B cell (primary cell): ENCODE data around the gene ATP2B3. TPM values are rescaled to one million over a fixed set of nuclear protein-coding genes. Genes with fewer than 3 reads are reported as not detected.

Experiments used
- ATAC-seq: fragments of 200-7000 bp; cut with Tn5 transposase; one replicate; pipeline ENCODE4 v1.10.0; 2021; ENCODE audit warnings: low read depth, mild to moderate bottlenecking, moderate number of reproducible peaks, moderate library complexity
- CTCF ChIA-PET: fragments of 350-600 bp; sonication (Branson Sonifier 250); formaldehyde crosslinking; loops from one replicate; lab custom pipeline; 2021; ENCODE audit warnings: antibody characterized with exemption, inconsistent platforms; lab: Charles Lee
- POLR2A ChIA-PET: fragments of 350-600 bp; sonication (Branson Sonifier 250); formaldehyde crosslinking; loops from one replicate; lab custom pipeline; 2021; ENCODE audit warnings: antibody characterized with exemption; lab: Charles Lee
- DNase-seq: peaks from one replicate; pipeline ENCODE4 v3.0.0; 2013
- H2AFZ ChIP-seq: 2 replicates; pipeline ENCODE4 v1.6.1; 2012; ENCODE audit warnings: mild to moderate bottlenecking, low read depth, low read length; ENCODE audit not compliant: insufficient read depth, poor library complexity, severe bottlenecking
- H3K27ac ChIP-seq, 2 donors: 1 replicate in 1 of 2; 2 replicates in 1 of 2; pipeline ENCODE4 v1.5.1; 2012 to 2013; ENCODE audit warnings: low read length in 2 of 2, mild to moderate bottlenecking in 2 of 2, moderate library complexity in 1 of 2
- H3K27me3 ChIP-seq, 4 experiments: fragments of 200-600 bp in 1 of 4; sonication (generic) in 1 of 4; replicated peaks in 1 of 4; 1 replicate in 2 of 4; 2 replicates in 2 of 4; pipeline versions ENCODE4 v1.6.1 to v1.7.0; 2013 to 2016; ENCODE audit warnings: low read length in 3 of 4, mild to moderate bottlenecking in 2 of 4, mixed read lengths in 1 of 4, moderate library complexity in 1 of 4; ENCODE audit not compliant: insufficient read depth in 4 of 4, control insufficient read depth in 3 of 4; ENCODE audit errors: control extremely low read depth in 1 of 4
- H3K36me3 ChIP-seq, 2 experiments: replicated peaks in 1 of 2; 1 replicate in 1 of 2; 2 replicates in 1 of 2; pipeline versions ENCODE4 v1.6.1 to v1.7.1; 2013; ENCODE audit warnings: low read length in 1 of 2; ENCODE audit not compliant: insufficient read depth in 2 of 2, control insufficient read depth in 1 of 2; ENCODE audit errors: control extremely low read depth in 1 of 2, extremely low read depth in 1 of 2
- H3K4me1 ChIP-seq, 2 donors: fragments of 200-600 bp in 1 of 2; sonication (generic) in 1 of 2; 1 replicate in 1 of 2; 2 replicates in 1 of 2; pipeline versions ENCODE4 v1.5.1 to v1.6.1; 2013 to 2017; ENCODE audit warnings: low read length in 2 of 2; ENCODE audit not compliant: control insufficient read depth in 2 of 2, insufficient read depth in 2 of 2
- H3K4me2 ChIP-seq: replicated peaks from 2 replicates; pipeline ENCODE3; 2012; ENCODE audit warnings: mild to moderate bottlenecking, low read depth, low read length; ENCODE audit not compliant: poor library complexity, severe bottlenecking
- H3K4me3 ChIP-seq, 5 experiments: fragments of 200-600 bp in 1 of 5; sonication (generic) in 1 of 5; 1 replicate in 3 of 5; 2 replicates in 2 of 5; pipeline versions ENCODE4 v1.5.1 to v1.7.0; 2011 to 2016; ENCODE audit warnings: low read length in 4 of 5, mild to moderate bottlenecking in 4 of 5, low read depth in 2 of 5, control low read depth in 1 of 5, moderate library complexity in 1 of 5; ENCODE audit not compliant: insufficient read depth in 1 of 5; ENCODE audit errors: control extremely low read depth in 1 of 5, extremely low read depth in 1 of 5
- H3K79me2 ChIP-seq: fragments of 200-600 bp; sonication (generic); one replicate; pipeline ENCODE4 v1.6.0; 2016; ENCODE audit warnings: low read length; ENCODE audit not compliant: control insufficient read depth, insufficient read depth
- H3K9ac ChIP-seq: fragments of 200-600 bp; sonication (generic); 2 replicates; pipeline ENCODE4 v1.6.1; 2017; ENCODE audit warnings: mild to moderate bottlenecking, low read length, moderate library complexity
- H3K9me3 ChIP-seq, 3 donors: one replicate each; pipeline versions ENCODE4 v1.6.1 to v1.7.1; 2013; ENCODE audit warnings: low read length in 2 of 3; ENCODE audit not compliant: control insufficient read depth in 2 of 3, insufficient read depth in 1 of 3; ENCODE audit errors: control extremely low read depth in 1 of 3
- H4K20me1 ChIP-seq: 2 replicates; pipeline ENCODE4 v1.6.0; 2012; ENCODE audit warnings: mild to moderate bottlenecking, low read length; ENCODE audit not compliant: insufficient read depth, control insufficient read depth, poor library complexity, severe bottlenecking
- H3K27ac Mint-ChIP-seq: one replicate; pipeline ENCODE4 v1.8.0; 2021; ENCODE audit warnings: mixed read lengths
- H3K27me3 Mint-ChIP-seq: one replicate; pipeline ENCODE4 v1.8.0; 2021; ENCODE audit warnings: mixed read lengths
- H3K4me1 Mint-ChIP-seq: one replicate; pipeline ENCODE4 v1.8.0; 2021; ENCODE audit warnings: mixed read lengths
- H3K4me3 Mint-ChIP-seq: one replicate; pipeline ENCODE4 v1.8.0; 2021; ENCODE audit warnings: mixed read lengths
- H3K9me3 Mint-ChIP-seq: one replicate; pipeline ENCODE4 v1.8.0; 2022; ENCODE audit warnings: mixed read lengths; ENCODE audit not compliant: insufficient read depth
- EZH2 ChIP-seq: IDR thresholded peaks from 2 replicates; pipeline ENCODE4 v1.6.1; 2012; ENCODE audit warnings: borderline replicate concordance, low read depth, mild to moderate bottlenecking, moderate library complexity, low read length; ENCODE audit not compliant: insufficient read depth, poor library complexity, severe bottlenecking
- WGBS: methylation state at CpG from one replicate; pipeline ENCODE4 v1.1.5; 2013; ENCODE audit warnings: missing lambda C conversion rate; ENCODE audit not compliant: insufficient coverage; 5-methylcytosine and 5-hydroxymethylcytosine counted together
- intact Hi-C: fragments of 100-400 bp; cut with micrococcal nuclease; formaldehyde crosslinking; loops from one replicate; pipeline ENCODE4 v1.10.0; 2022
- polyA plus RNA-seq: library from polyadenylated mRNA; depleted of rRNA; stranded (reverse); fragments of >200 nt; gene quantifications from 2 replicates; pipeline ENCODE4 v1.2.3, GENCODE V29; 2012
- total RNA-seq, 2 donors: library from RNA; stranded (reverse); fragments of 120-200 nt in 1 of 2; gene quantifications; 1 replicate in 1 of 2; 2 replicates in 1 of 2; pipeline versions ENCODE4 v1.2.3 to v1.2.4, GENCODE V29; 2013 to 2022
- TF ChIP-seq, protein P1 (sequence below): fragments of 200-600 bp; IDR thresholded peaks from one replicate; pipeline ENCODE4 v1.8.0; 2022; ENCODE audit warnings: antibody characterized with exemption, mild to moderate bottlenecking

ATP2B3 gene
- total and polyA plus RNA-seq, 2 donors (not counting 1 experiment from before 2014, with no cell fraction given): not detected

DNA sequence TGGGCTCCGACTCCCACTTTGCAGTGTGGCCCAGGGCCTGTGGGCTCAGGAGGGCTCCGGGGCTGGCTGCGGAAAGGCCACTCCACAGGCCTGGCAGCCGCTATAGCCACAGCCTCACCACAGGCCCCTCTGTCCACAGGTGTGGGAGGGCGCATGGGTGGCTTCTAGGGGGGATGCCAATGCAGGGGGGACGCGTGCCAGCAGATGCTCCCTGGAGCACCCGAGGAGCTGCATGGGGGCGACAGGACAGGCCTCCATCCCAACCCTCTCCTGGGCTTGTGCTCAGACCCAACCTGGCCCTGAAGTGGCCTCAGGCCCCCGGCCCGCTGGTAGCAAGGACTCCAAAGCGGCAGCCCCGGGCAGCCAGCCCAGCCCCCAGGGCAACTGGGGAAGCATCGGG lies 14.6 kb upstream of the ATP2B3 start:
- no peaks in the 10 kb centered on the region for H3K79me2 ChIP-seq
- no peak overlapping the region for H3K4me2 ChIP-seq
- intact Hi-C loops: no loop called here
- H2AFZ ChIP-seq: no peak overlapping the region
- no peaks in the 10 kb centered on the region for H3K36me3 ChIP-seq
- H3K9ac ChIP-seq: no peak overlapping the region
- WGBS: 95% methylated on average over 8 of the region's 14 CpGs
- TF ChIP-seq, protein P1, sequence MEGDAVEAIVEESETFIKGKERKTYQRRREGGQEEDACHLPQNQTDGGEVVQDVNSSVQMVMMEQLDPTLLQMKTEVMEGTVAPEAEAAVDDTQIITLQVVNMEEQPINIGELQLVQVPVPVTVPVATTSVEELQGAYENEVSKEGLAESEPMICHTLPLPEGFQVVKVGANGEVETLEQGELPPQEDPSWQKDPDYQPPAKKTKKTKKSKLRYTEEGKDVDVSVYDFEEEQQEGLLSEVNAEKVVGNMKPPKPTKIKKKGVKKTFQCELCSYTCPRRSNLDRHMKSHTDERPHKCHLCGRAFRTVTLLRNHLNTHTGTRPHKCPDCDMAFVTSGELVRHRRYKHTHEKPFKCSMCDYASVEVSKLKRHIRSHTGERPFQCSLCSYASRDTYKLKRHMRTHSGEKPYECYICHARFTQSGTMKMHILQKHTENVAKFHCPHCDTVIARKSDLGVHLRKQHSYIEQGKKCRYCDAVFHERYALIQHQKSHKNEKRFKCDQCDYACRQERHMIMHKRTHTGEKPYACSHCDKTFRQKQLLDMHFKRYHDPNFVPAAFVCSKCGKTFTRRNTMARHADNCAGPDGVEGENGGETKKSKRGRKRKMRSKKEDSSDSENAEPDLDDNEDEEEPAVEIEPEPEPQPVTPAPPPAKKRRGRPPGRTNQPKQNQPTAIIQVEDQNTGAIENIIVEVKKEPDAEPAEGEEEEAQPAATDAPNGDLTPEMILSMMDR: no peak
- TF ChIP-seq EZH2: no peak
- DNase-seq (no peak), ATAC-seq (no peak)
- H3K9me3 ChIP-seq: no peaks in the 10 kb centered on the region
- H4K20me1 ChIP-seq: no peaks in the 10 kb centered on the region
- H3K27ac Mint-ChIP-seq: no peak overlapping the region
- H3K4me1 Mint-ChIP-seq: peaks cover 2% of the 10 kb centered on the region
- H3K27me3 ChIP-seq: no peaks in the 10 kb centered on the region
- CTCF ChIA-PET: no interaction called here
- no peak overlapping the region for H3K4me3 ChIP-seq
- H3K9me3 Mint-ChIP-seq: no peaks in the 10 kb centered on the region
- peaks cover 0 to 7% of the 10 kb centered on the region in 2 donors for H3K4me1 ChIP-seq
- H3K27ac ChIP-seq: no peak overlapping the region
- no peak overlapping the region for H3K4me3 Mint-ChIP-seq
- POLR2A ChIA-PET: no interaction called here
- no peaks in the 10 kb centered on the region for H3K27me3 Mint-ChIP-seq

DNA sequence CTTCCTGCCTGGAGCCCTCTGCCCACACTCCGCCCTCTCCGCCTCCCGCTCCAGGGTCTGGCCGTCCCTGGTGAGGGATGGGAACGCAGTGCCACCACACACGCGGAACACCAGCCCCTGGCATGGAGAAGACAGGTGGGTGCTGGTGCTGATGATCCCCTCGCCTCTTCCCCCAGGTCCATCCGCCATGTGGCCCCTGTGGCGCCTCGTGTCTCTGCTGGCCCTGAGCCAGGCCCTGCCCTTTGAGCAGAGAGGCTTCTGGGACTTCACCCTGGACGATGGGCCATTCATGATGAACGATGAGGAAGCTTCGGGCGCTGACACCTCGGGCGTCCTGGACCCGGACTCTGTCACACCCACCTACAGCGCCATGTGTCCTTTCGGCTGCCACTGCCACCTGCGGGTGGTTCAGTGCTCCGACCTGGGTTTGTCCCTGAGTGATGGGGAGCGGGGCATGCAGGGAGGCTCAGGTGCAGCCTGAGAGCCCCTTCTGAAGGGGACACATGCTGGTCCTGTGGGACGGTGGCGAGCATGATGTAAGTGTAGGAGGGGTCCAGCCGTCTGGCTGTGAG lies 12.9 kb upstream of the ATP2B3 start:
- no peaks in the 10 kb centered on the region for H3K79me2 ChIP-seq
- no peaks in the 10 kb centered on the region for H4K20me1 ChIP-seq
- ChIA-PET POLR2A (no interaction called here), CTCF (no interaction called here)
- H3K9ac ChIP-seq: no peak overlapping the region
- H3K9me3 ChIP-seq: no peaks in the 10 kb centered on the region
- no peaks in the 10 kb centered on the region for H3K36me3 ChIP-seq
- WGBS: 88% methylated on average over 16 of the region's 26 CpGs
- Mint-ChIP-seq H3K27ac (no peak overlapping the region), H3K4me3 (no peak overlapping the region), H3K4me1 (peaks cover 2% of the 10 kb centered on the region), H3K9me3 (no peaks in the 10 kb centered on the region), H3K27me3 (no peaks in the 10 kb centered on the region)
- peaks cover 0 to 7% of the 10 kb centered on the region in 2 donors for H3K4me1 ChIP-seq
- H2AFZ ChIP-seq: no peak overlapping the region
- TF ChIP-seq, protein P1: no peak
- no peak for TF ChIP-seq EZH2
- no peak overlapping the region for H3K4me2 ChIP-seq
- no peak overlapping the region for H3K27ac ChIP-seq
- intact Hi-C loops: no loop called here
- ATAC-seq (no peak), DNase-seq (no peak)
- H3K27me3 ChIP-seq: no peaks in the 10 kb centered on the region
- H3K4me3 ChIP-seq: no peak overlapping the region
